ENCODE results near the gene SARDH.

The SARDH gene, protein sequence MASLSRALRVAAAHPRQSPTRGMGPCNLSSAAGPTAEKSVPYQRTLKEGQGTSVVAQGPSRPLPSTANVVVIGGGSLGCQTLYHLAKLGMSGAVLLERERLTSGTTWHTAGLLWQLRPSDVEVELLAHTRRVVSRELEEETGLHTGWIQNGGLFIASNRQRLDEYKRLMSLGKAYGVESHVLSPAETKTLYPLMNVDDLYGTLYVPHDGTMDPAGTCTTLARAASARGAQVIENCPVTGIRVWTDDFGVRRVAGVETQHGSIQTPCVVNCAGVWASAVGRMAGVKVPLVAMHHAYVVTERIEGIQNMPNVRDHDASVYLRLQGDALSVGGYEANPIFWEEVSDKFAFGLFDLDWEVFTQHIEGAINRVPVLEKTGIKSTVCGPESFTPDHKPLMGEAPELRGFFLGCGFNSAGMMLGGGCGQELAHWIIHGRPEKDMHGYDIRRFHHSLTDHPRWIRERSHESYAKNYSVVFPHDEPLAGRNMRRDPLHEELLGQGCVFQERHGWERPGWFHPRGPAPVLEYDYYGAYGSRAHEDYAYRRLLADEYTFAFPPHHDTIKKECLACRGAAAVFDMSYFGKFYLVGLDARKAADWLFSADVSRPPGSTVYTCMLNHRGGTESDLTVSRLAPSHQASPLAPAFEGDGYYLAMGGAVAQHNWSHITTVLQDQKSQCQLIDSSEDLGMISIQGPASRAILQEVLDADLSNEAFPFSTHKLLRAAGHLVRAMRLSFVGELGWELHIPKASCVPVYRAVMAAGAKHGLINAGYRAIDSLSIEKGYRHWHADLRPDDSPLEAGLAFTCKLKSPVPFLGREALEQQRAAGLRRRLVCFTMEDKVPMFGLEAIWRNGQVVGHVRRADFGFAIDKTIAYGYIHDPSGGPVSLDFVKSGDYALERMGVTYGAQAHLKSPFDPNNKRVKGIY

DNA sequence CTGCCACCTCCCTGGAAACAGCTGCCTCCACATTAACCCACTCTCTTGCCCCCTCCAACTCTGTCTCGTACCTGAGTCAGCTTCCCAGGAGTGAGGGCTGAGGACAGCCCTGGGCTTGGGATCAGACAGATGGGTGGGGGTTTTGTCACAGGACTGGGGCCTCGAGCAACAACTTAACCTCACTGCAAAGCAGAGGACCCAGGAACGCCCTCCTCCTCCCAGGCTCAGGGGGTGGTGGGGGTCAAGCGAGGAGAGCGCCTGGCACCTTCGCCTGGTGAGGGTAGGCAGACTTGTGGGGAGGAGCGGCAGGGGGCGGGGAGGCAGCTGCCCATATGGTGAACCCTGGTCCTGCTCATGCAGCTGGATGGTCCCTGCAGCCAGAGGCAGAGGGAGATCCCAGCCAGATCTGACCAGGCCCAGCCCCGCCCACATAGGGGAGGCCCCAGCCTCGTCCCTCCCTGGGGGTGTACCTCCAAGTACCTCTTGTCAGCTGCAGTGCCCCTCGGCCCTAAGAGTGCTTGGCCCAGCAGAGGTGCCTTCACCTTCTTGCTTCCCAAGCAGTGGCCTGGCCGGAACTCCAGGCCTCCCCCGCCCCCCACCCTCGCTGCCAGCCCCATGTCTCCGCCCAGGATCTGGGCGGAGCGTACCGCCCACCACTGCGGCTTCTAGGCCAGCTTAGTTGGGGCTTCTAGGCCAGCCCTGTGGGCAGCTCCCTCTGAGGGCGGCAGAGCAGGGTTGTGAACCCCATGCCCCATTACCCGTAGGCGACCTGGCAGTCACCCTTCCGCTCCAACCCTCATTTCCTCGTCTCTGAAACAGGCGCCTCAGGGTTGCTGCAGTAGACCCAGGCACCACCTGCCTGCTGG is at the start of gene SARDH:
Gene SARDH, minus strand, starts transcription at position 579 of the 866 bp plus-strand sequence. CDS start 4,179 bp downstream, outside the sequence.
- in situ Hi-C loops (cut with HindIII; ENCODE audit: low pct_unique_long_range_greater_than_20kb, low sequenced_read_pairs): no loop called here
- DNase-seq (ENCODE audit: low read depth in 1 of 2, low spot score in 1 of 2): peak; percentile 67 to 89
- TF ChIP-seq JUND (IDR thresholded peaks at IDR 0.05; ENCODE audit: low read depth): no peak

DNA sequence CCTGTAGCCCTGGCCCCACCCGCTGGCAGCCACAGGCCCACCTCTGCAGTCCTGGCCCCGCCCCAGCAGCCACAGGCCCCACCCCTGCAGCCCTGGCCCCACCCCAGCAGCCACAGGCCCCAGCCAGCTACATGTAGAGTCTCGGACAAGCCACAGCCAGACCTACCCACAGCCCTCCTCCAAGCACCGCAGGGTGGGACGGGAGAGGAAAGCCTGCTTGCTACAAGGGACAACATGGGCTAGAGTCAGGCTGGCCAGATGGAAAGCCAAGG is 49.5 kb upstream of the SARDH start:
- in situ Hi-C loops (cut with HindIII; ENCODE audit: low pct_unique_long_range_greater_than_20kb, low sequenced_read_pairs): no loop called here
- peak; percentile 36 to 46 for DNase-seq (ENCODE audit: low read depth in 1 of 2, low spot score in 1 of 2)
- no peak for TF ChIP-seq JUND (IDR thresholded peaks at IDR 0.05; ENCODE audit: low read depth)

DNA sequence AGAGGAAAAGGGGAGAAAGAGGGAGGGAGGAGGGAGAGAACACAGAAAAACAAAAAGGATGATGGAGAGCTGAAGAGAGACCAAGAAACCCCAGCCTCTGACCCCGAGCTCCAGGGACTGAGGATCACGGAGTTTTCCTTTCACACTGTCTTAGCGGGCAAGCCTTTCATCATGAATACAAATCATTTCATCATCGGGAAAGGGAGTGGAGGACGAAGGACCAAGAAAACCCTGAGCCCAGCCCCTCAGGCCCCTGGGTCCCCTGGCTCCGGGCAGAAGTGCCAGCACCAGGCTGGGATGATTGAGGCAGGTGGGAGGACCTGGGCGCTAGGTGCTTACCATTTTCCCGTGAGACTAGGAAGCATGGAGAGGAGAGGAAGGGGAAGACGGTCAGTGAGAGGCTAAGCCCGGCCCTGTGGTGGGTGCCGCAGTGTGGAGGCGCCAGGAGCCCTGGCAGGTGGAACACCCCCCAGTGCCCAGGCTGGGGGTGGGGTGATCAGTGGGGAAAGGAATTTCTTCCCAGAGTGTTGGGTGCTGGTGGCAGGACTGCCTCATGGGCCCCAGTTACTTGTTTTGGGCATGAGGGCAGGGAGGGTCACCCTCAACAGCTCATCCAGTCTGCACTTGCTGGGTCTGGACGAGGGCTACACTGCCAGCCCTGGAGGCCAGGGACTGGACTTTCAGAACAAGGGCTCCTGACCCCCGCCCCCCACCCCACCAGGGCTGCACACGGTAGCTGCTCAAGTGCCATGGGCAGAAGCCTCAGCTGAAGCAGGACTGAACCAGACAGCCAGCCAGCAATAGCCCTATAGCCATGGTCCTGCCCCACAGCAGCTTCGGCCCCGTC is 49.0 kb upstream of the SARDH start:
- in situ Hi-C loops (cut with HindIII; ENCODE audit: low pct_unique_long_range_greater_than_20kb, low sequenced_read_pairs): no loop called here
- no peak for TF ChIP-seq JUND (IDR thresholded peaks at IDR 0.05; ENCODE audit: low read depth)
- DNase-seq (ENCODE audit: low read depth in 1 of 2, low spot score in 1 of 2): no peak

DNA sequence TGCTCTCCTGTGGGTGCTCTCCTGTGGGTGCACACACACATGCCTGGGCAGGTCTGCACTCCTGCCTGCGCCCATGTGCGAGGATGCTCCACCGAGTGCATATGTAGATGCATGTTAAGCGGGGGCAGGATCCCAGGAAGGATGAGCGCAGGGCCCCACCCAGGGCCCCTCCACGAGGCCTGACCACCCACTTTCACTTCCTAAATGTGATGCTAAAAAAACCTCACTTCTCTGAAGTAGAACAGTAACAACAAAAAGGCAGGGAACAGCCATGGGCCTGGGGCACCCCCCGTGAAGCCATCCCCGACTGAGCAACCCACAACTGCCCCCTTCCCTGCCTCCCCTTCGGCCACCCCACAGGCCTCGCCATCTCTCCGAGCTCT is 48.2 kb upstream of the SARDH start:
- in situ Hi-C loops (cut with HindIII; ENCODE audit: low pct_unique_long_range_greater_than_20kb, low sequenced_read_pairs): no loop called here
- TF ChIP-seq JUND (IDR thresholded peaks at IDR 0.05; ENCODE audit: low read depth): no peak
- no peak for DNase-seq (ENCODE audit: low read depth in 1 of 2, low spot score in 1 of 2)

DNA sequence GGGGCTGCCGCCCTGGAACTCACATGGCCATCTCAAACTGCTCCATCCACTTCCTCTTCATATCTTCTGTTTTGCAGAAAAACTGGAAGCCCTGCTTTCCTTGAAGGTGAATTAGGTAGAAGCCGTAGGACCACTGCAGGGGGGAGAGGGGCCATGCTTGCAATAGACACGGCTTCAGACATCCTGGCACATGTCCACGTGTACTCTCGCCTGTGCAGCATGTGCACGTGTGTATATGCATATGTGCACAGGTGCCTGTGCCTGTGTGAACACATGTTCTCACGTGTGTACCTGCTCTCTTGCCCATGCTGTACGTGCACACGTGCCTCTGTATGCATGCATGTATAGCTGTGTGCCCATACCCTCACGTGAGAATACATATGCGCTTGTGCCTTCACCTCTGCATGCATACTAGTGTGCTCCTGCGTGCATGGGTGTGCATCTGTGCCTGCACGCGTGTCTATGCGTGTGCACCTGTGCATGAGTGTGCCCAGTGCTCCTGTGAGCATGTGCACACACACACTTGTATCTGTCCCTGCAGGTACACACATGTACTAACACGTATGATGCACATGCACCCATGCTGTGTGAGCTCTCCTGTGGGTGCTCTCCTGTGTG is 47.7 kb upstream of the SARDH start:
- in situ Hi-C loops (cut with HindIII; ENCODE audit: low pct_unique_long_range_greater_than_20kb, low sequenced_read_pairs): no loop called here
- DNase-seq (ENCODE audit: low read depth in 1 of 2, low spot score in 1 of 2): no peak
- no peak for TF ChIP-seq JUND (IDR thresholded peaks at IDR 0.05; ENCODE audit: low read depth)

DNA sequence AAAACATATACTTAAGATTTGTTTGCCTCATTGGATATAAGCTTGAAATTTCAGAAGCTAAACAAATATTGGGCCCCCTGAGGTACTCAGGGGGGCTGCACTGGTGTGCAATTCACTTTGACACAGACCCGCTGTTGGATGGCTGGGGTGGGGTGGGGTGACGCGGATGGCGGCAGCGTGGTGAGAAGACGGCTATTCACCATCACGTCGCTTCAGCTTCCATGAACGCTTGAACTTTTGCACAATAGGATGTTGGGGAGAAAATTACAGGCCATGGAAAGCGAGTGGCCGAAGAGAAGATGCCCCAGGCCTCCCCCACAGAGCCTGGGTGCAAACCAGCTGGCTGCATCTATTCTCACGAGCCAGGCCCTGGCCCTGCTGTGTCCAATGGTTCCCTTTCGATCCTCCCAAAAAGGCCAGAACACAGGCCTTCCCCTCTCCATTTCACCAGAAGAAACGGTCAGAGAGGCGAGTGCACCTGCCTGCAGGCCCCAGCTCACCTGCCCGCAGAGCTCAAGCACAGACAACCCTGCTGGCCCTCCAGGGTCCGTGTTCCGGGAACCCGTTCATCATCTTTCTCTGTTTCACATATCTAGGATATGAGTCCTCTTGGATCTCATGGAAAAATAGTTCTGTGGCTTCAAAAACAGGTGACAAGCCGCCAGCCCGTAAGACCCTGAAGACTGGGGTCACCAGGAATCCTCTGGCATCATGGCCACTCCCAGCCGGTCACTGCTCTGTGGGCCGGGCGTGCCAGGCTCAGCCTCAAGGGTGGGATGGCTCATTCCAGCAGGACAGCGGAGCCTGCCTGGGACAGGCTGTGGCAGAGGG is 46.8 kb upstream of the SARDH start:
- TF ChIP-seq JUND (IDR thresholded peaks at IDR 0.05; ENCODE audit: low read depth): no peak
- in situ Hi-C loops (cut with HindIII; ENCODE audit: low pct_unique_long_range_greater_than_20kb, low sequenced_read_pairs): no loop called here
- no peak for DNase-seq (ENCODE audit: low read depth in 1 of 2, low spot score in 1 of 2)

DNA sequence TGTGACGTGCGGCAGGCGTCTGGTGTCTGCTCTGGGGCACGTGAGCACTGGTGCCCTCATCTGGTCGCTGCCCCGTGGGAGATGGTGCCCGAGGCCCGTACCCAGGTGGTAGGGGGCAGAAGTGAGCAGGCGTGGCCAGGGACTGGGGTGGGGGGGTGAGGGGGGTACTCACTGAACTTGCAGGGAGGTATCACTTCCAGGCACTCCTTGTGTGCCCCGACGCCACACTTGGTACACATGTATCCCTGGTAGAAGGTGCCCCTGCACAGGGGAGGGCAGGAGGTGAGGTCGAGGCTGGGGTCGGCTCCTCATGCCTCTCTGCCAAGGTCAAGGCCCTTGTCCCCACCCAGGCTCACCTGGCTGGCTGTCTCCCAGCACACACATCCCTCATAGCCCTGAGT is 45.2 kb upstream of the SARDH start:
- in situ Hi-C loops (cut with HindIII; ENCODE audit: low pct_unique_long_range_greater_than_20kb, low sequenced_read_pairs): no loop called here
- no peak for TF ChIP-seq JUND (IDR thresholded peaks at IDR 0.05; ENCODE audit: low read depth)
- no peak for DNase-seq (ENCODE audit: low read depth in 1 of 2, low spot score in 1 of 2)

DNA sequence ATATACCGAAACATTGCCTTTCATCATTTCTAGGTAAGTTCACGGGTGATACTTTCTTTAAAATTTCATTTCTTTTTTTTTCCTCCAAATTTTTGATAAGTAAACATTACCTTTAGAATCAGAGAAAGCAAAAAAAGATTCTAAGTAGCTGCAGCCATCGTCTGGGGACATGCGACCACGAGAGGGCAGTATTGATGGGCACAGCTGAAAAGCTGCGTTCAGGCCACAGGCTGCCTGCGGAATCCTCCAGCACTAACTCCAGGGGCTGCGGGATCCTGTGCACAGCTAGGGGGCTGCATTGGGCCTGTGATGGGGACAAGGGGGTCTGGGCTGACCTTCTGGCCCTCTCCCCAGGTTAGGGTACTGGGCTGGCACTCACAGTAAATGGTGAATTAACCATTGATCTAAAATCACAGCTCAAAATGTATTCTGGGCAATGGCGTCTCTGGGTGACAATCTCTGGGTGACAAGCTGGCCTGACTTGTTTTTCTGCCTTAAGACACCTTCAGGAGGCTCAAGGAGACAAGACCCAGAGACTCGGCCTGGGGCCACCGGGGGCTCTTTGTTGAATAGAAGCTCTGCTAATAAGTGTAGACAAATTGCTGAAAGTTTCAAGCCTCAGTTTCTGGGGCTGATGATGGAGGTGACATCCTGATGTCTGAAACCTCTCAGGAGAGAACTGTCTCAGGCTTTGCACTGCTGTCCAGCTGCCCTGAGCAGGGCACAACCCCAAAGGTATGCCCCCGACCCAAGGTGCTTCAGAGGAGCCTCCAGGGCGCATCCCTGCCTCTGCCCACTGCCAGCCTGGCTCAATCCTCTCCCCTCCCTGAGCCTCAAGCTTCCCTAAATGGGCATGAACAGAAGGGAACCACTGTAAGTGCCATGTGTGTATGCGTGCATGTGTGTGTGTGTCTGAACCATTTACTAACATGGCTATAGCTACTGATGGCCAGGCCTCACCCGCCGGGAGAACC is 44.3 kb upstream of the SARDH start:
- no peak for TF ChIP-seq JUND (IDR thresholded peaks at IDR 0.05; ENCODE audit: low read depth)
- DNase-seq (ENCODE audit: low read depth in 1 of 2, low spot score in 1 of 2): peak; percentile 78 to 96
- in situ Hi-C loops (cut with HindIII; ENCODE audit: low pct_unique_long_range_greater_than_20kb, low sequenced_read_pairs): no loop called here

DNA sequence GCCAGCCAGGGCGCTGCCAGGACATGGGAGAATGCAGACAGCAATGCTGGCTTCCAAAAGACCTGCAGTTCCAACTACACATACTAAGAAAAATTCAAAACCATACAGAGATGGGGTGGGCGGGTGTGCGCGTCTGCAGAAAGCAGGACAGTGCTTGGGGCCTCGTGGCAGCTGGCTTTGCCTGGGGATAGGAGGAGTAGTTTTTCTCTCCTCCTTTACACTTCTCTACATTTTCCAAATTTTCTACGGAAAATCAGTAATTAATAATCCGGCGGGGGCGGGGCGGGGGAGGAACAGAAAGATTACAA is 43.6 kb upstream of the SARDH start:
- in situ Hi-C loops (cut with HindIII; ENCODE audit: low pct_unique_long_range_greater_than_20kb, low sequenced_read_pairs): no loop called here
- no peak for TF ChIP-seq JUND (IDR thresholded peaks at IDR 0.05; ENCODE audit: low read depth)
- no peak for DNase-seq (ENCODE audit: low read depth in 1 of 2, low spot score in 1 of 2)

Measured in T47D (cell line).